K562 (cell line): Measurements from ENCODE around the gene ZNF552. TPM values are rescaled to one million over a fixed set of nuclear protein-coding genes. Genes with fewer than 3 reads are reported as not detected.

Source experiments
- ATAC-seq: fragments of 200-7000 bp; cut with Tn5 transposase; 3 replicates; pipeline ENCODE4 v1.9.1; 2020; ENCODE audit warnings: moderate library complexity
- BruUV-seq: library from RNA; stranded (reverse); fragments of 400-500 nt; replicated peaks from 2 replicates; lab custom pipeline; 2021; lab: Mats Ljungman, UMichigan
- CTCF ChIA-PET: fragments of 300-600 bp; formaldehyde crosslinking; extraction: SDS; loops from one replicate; lab custom pipeline; 2021; ENCODE audit warnings: low intra/inter-chr PET ratio; lab: Yijun Ruan, JAX
- POLR2A ChIA-PET: fragments of 300-600, 350-650 bp; sonication (Branson Sonifier 250); formaldehyde crosslinking; extraction: SDS; loops from one replicate; lab custom pipeline; 2021; ENCODE audit warnings: antibody characterized with exemption, inconsistent platforms; lab: Yijun Ruan, JAX
- DNase-seq, 4 experiments: peaks; one replicate each; pipeline versions ENCODE4 v3.0.0 to v3.0.0-alpha.2; 2011 to 2018; ENCODE audit warnings: low spot score in 3 of 4, mixed read lengths in 3 of 4; ENCODE audit errors: extremely low read depth in 1 of 4
- FAIRE-seq: peaks from 2 replicates; lab custom pipeline; 2011; peaks lifted over from hg19 to GRCh38; lab: Jason Lieb, UNC
- H2AFZ ChIP-seq: 2 replicates; pipeline ENCODE4 v1.6.0; 2011; ENCODE audit warnings: low read depth, low read length, control low read depth, inconsistent platforms
- H3K27ac ChIP-seq: fragments of 200-600 bp; 3 replicates; pipeline ENCODE4 v1.8.0; 2011; ENCODE audit warnings: low read depth, mild to moderate bottlenecking, control low read depth, inconsistent platforms, low read length, moderate library complexity, mixed read lengths; ENCODE audit errors: extremely low read depth
- H3K27me3 ChIP-seq, 2 experiments: fragments of 300-600 bp in 1 of 2; 2 replicates in 1 of 2; 3 replicates in 1 of 2; pipeline versions ENCODE4 v1.6.0 to v1.8.0; 2011; ENCODE audit warnings: inconsistent platforms in 2 of 2, low read length in 2 of 2, mild to moderate bottlenecking in 1 of 2, mixed read lengths in 1 of 2, moderate library complexity in 1 of 2; ENCODE audit not compliant: control insufficient read depth in 2 of 2, insufficient read depth in 2 of 2
- H3K36me3 ChIP-seq: fragments of 300-600 bp; 3 replicates; pipeline ENCODE4 v1.8.0; 2011; ENCODE audit warnings: mild to moderate bottlenecking, low read length, inconsistent platforms; ENCODE audit not compliant: control insufficient read depth, insufficient read depth
- H3K4me1 ChIP-seq, 2 experiments: fragments of 200-600 bp in 1 of 2; replicated peaks in 1 of 2; 2 replicates in 1 of 2; 3 replicates in 1 of 2; pipeline versions ENCODE4 v1.5.1 to v1.8.0; 2011; ENCODE audit warnings: inconsistent platforms in 2 of 2, low read length in 2 of 2, mild to moderate bottlenecking in 1 of 2, mixed read lengths in 1 of 2, moderate library complexity in 1 of 2; ENCODE audit not compliant: control insufficient read depth in 2 of 2, insufficient read depth in 2 of 2
- H3K4me2 ChIP-seq: 2 replicates; pipeline ENCODE4 v1.6.1; 2011; ENCODE audit warnings: low read length, control low read depth, inconsistent platforms, mixed read lengths; ENCODE audit not compliant: insufficient read depth
- H3K4me3 ChIP-seq: fragments of 200-600 bp; sonication (generic), shearing (Covaris generic); 2 replicates; pipeline ENCODE4 v1.5.1; 2016; ENCODE audit warnings: control low read depth, inconsistent platforms
- H3K79me2 ChIP-seq: fragments of 200-600 bp; 3 replicates; pipeline ENCODE4 v1.8.0; 2011; ENCODE audit warnings: low read length, inconsistent platforms; ENCODE audit not compliant: control insufficient read depth, insufficient read depth
- H3K9ac ChIP-seq, 2 experiments: 2 replicates each; pipeline versions ENCODE4 v1.6.0 to v1.6.1; 2011; ENCODE audit warnings: low read depth in 2 of 2, low read length in 2 of 2, control low read depth in 1 of 2, inconsistent platforms in 1 of 2, mild to moderate bottlenecking in 1 of 2, mixed read lengths in 1 of 2; ENCODE audit not compliant: insufficient read depth in 1 of 2
- H3K9me1 ChIP-seq: one replicate; pipeline ENCODE4 v1.6.0; 2011; ENCODE audit warnings: inconsistent platforms, mild to moderate bottlenecking, low read length, moderate library complexity; ENCODE audit not compliant: control insufficient read depth, insufficient read depth
- H3K9me3 ChIP-seq: replicated peaks from 2 replicates; pipeline ENCODE4 v1.5.1; 2011; ENCODE audit warnings: low read depth, low read length, inconsistent platforms; ENCODE audit not compliant: control insufficient read depth, insufficient read depth
- H4K20me1 ChIP-seq: replicated peaks from 2 replicates; pipeline ENCODE4 v1.6.1; 2011; ENCODE audit warnings: low read length, inconsistent platforms, mixed read lengths; ENCODE audit not compliant: control insufficient read depth, insufficient read depth
- CBFA2T3 ChIP-seq: fragments of 450-650 bp; IDR thresholded peaks from 2 replicates; pipeline ENCODE4 v1.6.1; 2017
- CEBPG ChIP-seq, 3 experiments: fragments of 200-800 bp in 1 of 3; sonication (Bioruptor generic) in 1 of 3; sonication (generic) in 1 of 3; formaldehyde crosslinking in 1 of 3; IDR thresholded peaks in 2 of 3; conservative IDR thresholded peaks in 1 of 3; 2 replicates each; pipeline versions ENCODE4 v1.6.1 to v1.8.0; 2016 to 2022; ENCODE audit warnings: missing compliant biosample characterization in 2 of 3, missing genetic modification characterization in 2 of 3, mild to moderate bottlenecking in 1 of 3, missing genetic modification reagents in 1 of 3
- FOSL1 ChIP-seq: fragments of 200-800 bp; sonication (Bioruptor generic); conservative IDR thresholded peaks from 2 replicates; pipeline ENCODE4 v1.6.1; 2016; ENCODE audit warnings: missing genetic modification characterization, missing compliant biosample characterization
- KAT8 ChIP-seq: fragments of 450-650 bp; IDR thresholded peaks from 2 replicates; pipeline ENCODE4 v1.6.1; 2016; ENCODE audit warnings: low read depth, mild to moderate bottlenecking
- MIER1 ChIP-seq: fragments of 450-650 bp; IDR thresholded peaks from 2 replicates; pipeline ENCODE4 v1.6.1; 2016; ENCODE audit warnings: antibody characterized with exemption, mild to moderate bottlenecking, low read depth
- RHOXF2B ChIP-seq: fragments of 250-450 bp; sonication (Bioruptor Pico); conservative IDR thresholded peaks from 2 replicates; pipeline ENCODE4 v1.5.1; 2021
- SMAD3 ChIP-seq: fragments of 450-650 bp; formaldehyde crosslinking; conservative IDR thresholded peaks from 2 replicates; pipeline ENCODE4 v1.4.0; 2020; ENCODE audit warnings: mild to moderate bottlenecking
- ZBED1 ChIP-seq: IDR thresholded peaks from 2 replicates; pipeline ENCODE4 v1.6.1; 2014
- ZNF124 ChIP-seq: sonication (generic); formaldehyde crosslinking; IDR thresholded peaks from 2 replicates; pipeline ENCODE4 v1.8.1; 2022; ENCODE audit warnings: missing genetic modification reagents
- ZNF436 ChIP-seq: fragments of 250-450, 450-650 bp; sonication (Bioruptor Pico); formaldehyde crosslinking; IDR thresholded peaks from 2 replicates; pipeline ENCODE4 v1.7.0; 2020; ENCODE audit warnings: mild to moderate bottlenecking
- ZNF609 ChIP-seq: sonication (generic); formaldehyde crosslinking; IDR thresholded peaks from 2 replicates; pipeline ENCODE4 v1.8.1; 2023; ENCODE audit warnings: missing genetic modification reagents, mild to moderate bottlenecking, borderline replicate concordance
- WGBS: fragments of 100-300 bp; shearing (Covaris generic); methylation state at CpG from one replicate; pipeline ENCODE4 v1.1.6; 2016; ENCODE audit warnings: low coverage, mixed read lengths; ENCODE audit not compliant: insufficient coverage; ENCODE audit errors: missing lambda C conversion rate; 5-methylcytosine and 5-hydroxymethylcytosine counted together
- in situ Hi-C: fragments of 300-500 bp; cut with MboI; formaldehyde crosslinking; loops from 4 replicates; pipeline ENCODE4 v1.15.0; 2018; ENCODE audit warnings: inconsistent platforms, mixed read lengths
- intact Hi-C: fragments of 100-400 bp; cut with micrococcal nuclease; formaldehyde crosslinking; loops from 2 replicates; pipeline ENCODE4 v1.14.2; 2022
- polyA plus RNA-seq, 8 experiments: library from polyadenylated mRNA; depleted of rRNA in 4 of 8; stranded (reverse) in 5 of 8; unstranded in 3 of 8; fragments of >200 nt; fragmentation: Nextera tagmentation in 2 of 8; fragmentation: Illumina TruSeq in 1 of 8; extraction: Ambion mirVana in 2 of 8; extraction: Trizol in 1 of 8; gene quantifications; 2 replicates each; pipeline versions ENCODE4 v1.2.1 to v1.2.3, GENCODE V29; 2011 to 2014; ENCODE audit warnings: inconsistent platforms in 1 of 8, missing spikeins in 1 of 8
- total RNA-seq, 7 experiments: library from RNA; depleted of rRNA in 6 of 7; stranded (reverse); fragments of >200 nt in 6 of 7; fragmentation: Illumina TruSeq in 2 of 7; extraction: Trizol in 2 of 7; gene quantifications; 2 replicates each; pipeline versions ENCODE4 v1.2.1 to v1.2.3, GENCODE V29; 2011 to 2021; ENCODE audit warnings: low replicate concordance in 1 of 7

Gene ZNF552
- total and polyA plus RNA-seq, 9 of the 15 experiments (the other 6 are each of a cell fraction or from before 2014, with no cell fraction given), result 4.4 to 12.4 (median 8.5) TPM

- Histone ChIP-seq H3K4me2 (no peak overlapping the region), H3K36me3 (peaks cover 23% of the 10 kb centered on the region; the same call in 2 of the 3 replicates), H2AFZ (no peak overlapping the region), H3K9ac (no peak overlapping the region), H3K4me3 (no peak overlapping the region), H3K4me1 (no peaks in the 10 kb centered on the region), H4K20me1 (no peaks in the 10 kb centered on the region), H3K27ac (no peak overlapping the region), H3K9me3 (peaks cover 2% of the 10 kb centered on the region), H3K9me1 (no peaks in the 10 kb centered on the region), H3K27me3 (no peaks in the 10 kb centered on the region), H3K79me2 (no peaks in the 10 kb centered on the region; the same call in 2 of the 3 replicates)
- TF ChIP-seq ZNF609 (CRISPR knock-in tag) (no peak), SMAD3 (CRISPR knock-in tag) (no peak), FOSL1 (tag) (no peak), MIER1 (no peak), CBFA2T3 (no peak), ZBED1 (no peak), ZNF436 (CRISPR knock-in tag) (no peak), KAT8 (no peak), CEBPG (CRISPR knock-in tag; IDR thresholded peaks at IDR 0.05) (no peak), CEBPG (tag; conservative IDR thresholded peaks at IDR 0.05 in 1 of 2, IDR thresholded peaks at IDR 0.05 in 1 of 2) (no peak), RHOXF2B (CRISPR knock-in tag) (no peak), ZNF124 (CRISPR knock-in tag) (no peak)
- WGBS, result 94% methylated on average over 4 of the region's 4 CpGs
- DNase-seq (no peak), FAIRE-seq (no peak), ATAC-seq (no peak)
- in situ Hi-C loops (no loop called here), intact Hi-C loops (no loop called here)
- ChIA-PET CTCF (no interaction called here), POLR2A (no interaction called here)
- BruUV-seq, result no TSS peak
These were observed 25.4 kb downstream of the ZNF552 start for GRCh38 chr19:57789288-57789687.
